Stimulated activated CD8-positive, alpha-beta memory T cell treated with anti-CD3 and anti-CD28 coated beads, Interleukin-4, amount 100 ng/mL, for 4 hours (primary cell): ENCODE measurements around the gene GALNT4.

Experiments
- DNase-seq, 2 donors: peaks; one replicate each; pipeline ENCODE4 v3.0.0-alpha.2; 2020; ENCODE audit warnings: low read depth in 2 of 2, low spot score in 1 of 2

The GALNT4 gene

GRCh38 chr12:89494411-89495231 is 30.0 kb downstream of the GALNT4 start:
- no peak for DNase-seq

GRCh38 chr12:89493670-89494302 is 30.8 kb downstream of the GALNT4 start:
- DNase-seq, result no peak

- DNase-seq, result no peak
Observed at GRCh38 chr12:89492883-89493282, 31.7 kb downstream of the GALNT4 start.

- no peak for DNase-seq
Observed at GRCh38 chr12:89490922-89491321, 33.7 kb downstream of the GALNT4 start.

- DNase-seq, result no peak
Observed at GRCh38 chr12:89486264-89486663, 38.3 kb downstream of the GALNT4 start.

- no peak for DNase-seq
Observed at GRCh38 chr12:89484470-89484869, 40.1 kb downstream of the GALNT4 start.

- no peak for DNase-seq
Observed at GRCh38 chr12:89481213-89481914, 43.2 kb downstream of the GALNT4 start.

GRCh38 chr12:89479982-89480381 is 44.6 kb downstream of the GALNT4 start:
- no peak for DNase-seq

- no peak for DNase-seq
Observed at GRCh38 chr12:89477633-89478279, 46.8 kb downstream of the GALNT4 start.

- DNase-seq, result no peak
Observed at GRCh38 chr12:89476904-89477595, 47.5 kb downstream of the GALNT4 start.

GRCh38 chr12:89476232-89476631 is 48.4 kb downstream of the GALNT4 start:
- no peak for DNase-seq

GRCh38 chr12:89475203-89475990 is 49.2 kb downstream of the GALNT4 start:
- DNase-seq, result no peak

- DNase-seq, result no peak
Observed at GRCh38 chr12:89474615-89475014, 50.0 kb downstream of the GALNT4 start.
